Measurements from ENCODE around the gene FAM200A.

The FAM200A gene

DNA sequence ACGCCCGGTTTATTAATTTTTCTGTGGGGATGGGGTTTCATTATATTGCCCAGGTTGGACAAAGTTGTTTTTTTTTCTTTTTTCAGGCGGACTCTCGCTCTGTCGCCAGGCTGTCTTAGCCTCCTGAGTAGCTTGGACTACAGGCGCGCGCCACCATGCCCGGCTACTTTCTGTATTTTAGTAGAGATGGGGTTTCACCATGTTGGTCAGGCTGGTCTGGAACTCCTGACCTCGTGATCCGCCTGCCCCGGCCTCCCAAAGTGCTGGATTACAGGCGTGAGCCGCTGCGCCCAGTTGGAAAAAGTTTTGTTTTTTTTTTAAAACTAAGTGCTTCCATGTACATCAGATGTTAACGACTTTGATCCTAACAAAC, 51.3 kb downstream of the FAM200A start:
- H3K4me3 ChIP-seq (ENCODE audit: low read length) = peak overlapping the region; percentile 97
- DNase-seq (ENCODE audit: low read depth) = no peak

DNA sequence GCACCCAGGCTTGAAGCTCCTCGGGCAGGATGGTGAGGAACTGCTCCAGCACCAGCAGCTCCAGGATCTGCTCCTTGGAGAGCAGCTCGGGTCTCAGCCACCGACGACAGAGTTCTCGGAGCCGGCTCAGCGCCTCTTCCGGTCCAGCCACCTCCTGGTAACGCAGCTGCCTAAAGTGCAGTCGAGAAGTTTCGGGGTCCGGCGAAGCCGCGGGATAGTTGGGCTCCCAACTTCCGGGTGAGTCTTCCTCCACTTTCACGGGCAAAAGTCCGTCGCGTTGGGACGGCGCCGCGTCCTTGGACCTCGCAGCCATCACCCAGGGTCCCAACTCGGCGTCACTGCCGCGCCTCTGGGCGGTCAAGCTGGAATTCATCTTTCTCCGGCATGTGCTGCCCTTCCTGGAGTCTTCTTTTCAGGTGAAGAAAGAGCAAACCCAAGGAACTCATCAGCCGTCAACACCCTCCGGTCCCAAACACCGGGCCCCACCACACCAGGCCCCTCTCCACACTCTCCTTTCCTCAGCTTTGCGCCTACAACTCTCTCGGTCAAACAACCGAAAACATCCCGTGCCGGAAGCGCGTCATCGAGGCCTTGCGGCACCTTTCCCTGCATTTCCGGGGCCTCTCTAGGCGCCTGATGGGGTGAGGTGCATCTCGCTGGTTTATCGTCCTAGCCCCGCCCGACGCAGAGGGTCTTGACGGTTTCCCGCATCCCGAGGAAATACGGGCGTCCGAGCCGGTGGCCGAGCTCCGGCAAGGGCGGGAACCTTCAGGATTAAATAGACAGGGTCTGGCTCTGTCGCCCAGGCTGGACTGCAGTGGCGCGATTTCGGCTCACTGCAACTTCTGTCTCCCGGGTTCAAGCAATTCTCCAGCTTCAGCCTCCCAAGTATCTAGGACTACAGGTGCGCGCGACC, 51.9 kb downstream of the FAM200A start, which contains the start of gene ZNF394:
ZNF394 (minus strand) TSS at position 561 of the 916 bp plus-strand sequence; CDS start at position 373, 188 bp downstream.
- TF ChIP-seq, protein P1, sequence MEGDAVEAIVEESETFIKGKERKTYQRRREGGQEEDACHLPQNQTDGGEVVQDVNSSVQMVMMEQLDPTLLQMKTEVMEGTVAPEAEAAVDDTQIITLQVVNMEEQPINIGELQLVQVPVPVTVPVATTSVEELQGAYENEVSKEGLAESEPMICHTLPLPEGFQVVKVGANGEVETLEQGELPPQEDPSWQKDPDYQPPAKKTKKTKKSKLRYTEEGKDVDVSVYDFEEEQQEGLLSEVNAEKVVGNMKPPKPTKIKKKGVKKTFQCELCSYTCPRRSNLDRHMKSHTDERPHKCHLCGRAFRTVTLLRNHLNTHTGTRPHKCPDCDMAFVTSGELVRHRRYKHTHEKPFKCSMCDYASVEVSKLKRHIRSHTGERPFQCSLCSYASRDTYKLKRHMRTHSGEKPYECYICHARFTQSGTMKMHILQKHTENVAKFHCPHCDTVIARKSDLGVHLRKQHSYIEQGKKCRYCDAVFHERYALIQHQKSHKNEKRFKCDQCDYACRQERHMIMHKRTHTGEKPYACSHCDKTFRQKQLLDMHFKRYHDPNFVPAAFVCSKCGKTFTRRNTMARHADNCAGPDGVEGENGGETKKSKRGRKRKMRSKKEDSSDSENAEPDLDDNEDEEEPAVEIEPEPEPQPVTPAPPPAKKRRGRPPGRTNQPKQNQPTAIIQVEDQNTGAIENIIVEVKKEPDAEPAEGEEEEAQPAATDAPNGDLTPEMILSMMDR (conservative IDR thresholded peaks at IDR 0.05; ENCODE audit: low read depth, low read length) = no peak
- DNase-seq (ENCODE audit: low read depth) = peak; percentile 77
- H3K4me3 ChIP-seq (ENCODE audit: low read length) = peak within 1 kb of the TSS; percentile 97

More for the DNA sequence above, 51.3 kb downstream of the FAM200A start:
- TF ChIP-seq, protein P1 (conservative IDR thresholded peaks at IDR 0.05; ENCODE audit: low read depth, low read length) = no peak

DNA sequence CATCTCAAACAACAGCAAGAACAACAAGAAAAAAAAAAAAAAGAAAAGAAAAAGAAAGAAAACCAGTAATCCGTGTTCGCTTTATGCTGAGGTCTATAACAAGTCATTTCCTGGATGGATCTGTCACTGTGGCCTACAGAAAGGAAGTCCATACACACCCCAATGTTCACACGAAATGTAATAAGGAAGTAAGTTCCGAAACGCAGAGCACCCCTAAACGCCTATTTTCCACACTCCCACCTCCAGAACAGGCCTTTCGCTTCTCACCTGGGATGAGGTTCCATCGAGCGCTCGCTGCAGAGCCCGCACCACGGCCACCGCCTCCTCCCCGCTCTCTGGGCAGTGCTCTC, 52.6 kb downstream of the FAM200A start:
- TF ChIP-seq, protein P1 (conservative IDR thresholded peaks at IDR 0.05; ENCODE audit: low read depth, low read length) = no peak
- DNase-seq (ENCODE audit: low read depth) = no peak
- H3K4me3 ChIP-seq (ENCODE audit: low read length) = peak overlapping the region; percentile 97

DNA sequence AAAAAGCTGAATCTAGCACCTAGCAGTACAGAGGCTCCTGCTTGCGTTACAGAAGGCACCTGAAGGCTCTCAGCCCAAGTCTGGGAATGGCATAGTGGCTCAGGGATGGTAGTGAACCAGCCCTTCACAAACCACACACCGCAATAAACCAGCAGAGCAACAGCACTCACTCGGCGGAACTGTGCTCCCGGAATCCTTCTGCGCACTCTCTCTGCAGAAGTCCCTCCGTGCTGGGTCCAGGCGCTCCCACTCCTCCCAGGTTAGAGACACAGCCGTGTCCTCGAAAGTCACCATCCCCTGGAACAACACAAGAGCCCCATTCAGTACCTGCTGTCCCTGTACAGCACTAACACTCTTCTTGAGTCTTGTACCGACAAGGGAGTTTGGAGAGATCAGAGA, 53.4 kb downstream of the FAM200A start:
- no peak for DNase-seq (ENCODE audit: low read depth)
- TF ChIP-seq, protein P1 (conservative IDR thresholded peaks at IDR 0.05; ENCODE audit: low read depth, low read length) = no peak

DNA sequence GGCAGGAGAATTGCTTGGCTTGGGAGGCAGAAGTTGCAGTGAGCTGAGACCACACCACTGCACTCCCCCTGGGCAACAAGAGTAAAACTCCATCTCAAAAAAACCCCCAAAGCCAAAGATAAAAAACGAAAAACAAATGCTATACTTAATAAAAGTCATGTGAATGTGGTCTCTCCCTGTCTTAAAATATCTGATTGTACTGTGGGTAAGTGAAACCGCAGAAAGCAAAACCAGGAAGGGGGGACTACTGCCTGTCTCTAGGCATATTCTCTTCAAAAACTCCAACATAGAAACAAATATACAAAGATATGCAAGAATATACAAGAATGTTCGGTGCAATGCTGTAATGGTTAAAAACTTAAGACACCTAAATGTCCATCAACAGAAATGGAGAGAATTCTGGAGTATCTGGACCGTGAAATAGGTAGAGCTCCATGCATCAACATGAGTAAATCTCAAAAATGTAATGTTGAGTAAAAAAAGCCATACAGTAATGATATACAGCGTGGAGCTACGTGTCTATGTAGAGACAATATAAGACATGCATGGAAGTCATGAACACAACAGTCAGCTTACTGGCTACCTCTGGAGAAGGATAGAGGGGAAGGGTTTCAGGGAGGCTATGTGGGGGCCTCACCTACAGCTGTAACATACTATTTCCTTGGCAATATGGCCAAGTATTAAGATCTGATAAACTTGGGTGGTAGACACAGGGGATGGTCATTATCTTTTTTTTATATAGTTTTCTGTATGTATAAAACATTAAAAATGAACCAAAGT, 54.0 kb downstream of the FAM200A start:
- TF ChIP-seq, protein P1 (conservative IDR thresholded peaks at IDR 0.05; ENCODE audit: low read depth, low read length) = no peak
- peak overlapping the region; percentile 97 for H3K4me3 ChIP-seq (ENCODE audit: low read length)
- no peak for DNase-seq (ENCODE audit: low read depth)

More for the DNA sequence above, 53.4 kb downstream of the FAM200A start:
- peak overlapping the region; percentile 97 for H3K4me3 ChIP-seq (ENCODE audit: low read length)

Data from retinal pigment epithelial cell (primary cell).